Activated T-cell treated with anti-CD3 and anti-CD28 coated beads, Interleukin-2, amount 50 U/mL, for 72 hours (primary cell): ENCODE results near the gene SDHA. TPM values are rescaled to one million over a fixed set of nuclear protein-coding genes. Genes with fewer than 3 reads are reported as not detected.

Source experiments
- ATAC-seq, 2 donors: fragments of 150-1000 bp; cut with Tn5 transposase; replicated peaks in 1 of 2; 2 replicates each; pipeline ENCODE4 v1.10.0; 2021; ENCODE audit warnings: moderate library complexity in 2 of 2, mild to moderate bottlenecking in 1 of 2
- DNase-seq, 2 donors: peaks; one replicate each; pipeline ENCODE4 v3.0.0; 2021 to 2022; ENCODE audit warnings: mixed read lengths in 1 of 2
- H3K27ac Mint-ChIP-seq: one replicate; pipeline ENCODE4 v1.8.0; 2022; ENCODE audit warnings: mild to moderate bottlenecking, moderate library complexity, mixed read lengths
- H3K27me3 Mint-ChIP-seq: one replicate; pipeline ENCODE4 v1.8.0; 2022; ENCODE audit warnings: low read depth, mixed read lengths
- H3K36me3 Mint-ChIP-seq, 2 donors: one replicate each; pipeline ENCODE4 v1.8.0; 2022; ENCODE audit warnings: mixed read lengths in 2 of 2, mild to moderate bottlenecking in 1 of 2; ENCODE audit not compliant: insufficient read depth in 2 of 2
- H3K4me1 Mint-ChIP-seq: one replicate; pipeline ENCODE4 v1.8.0; 2022; ENCODE audit warnings: low read depth, mixed read lengths
- H3K4me3 Mint-ChIP-seq, 2 donors: one replicate each; pipeline ENCODE4 v1.8.0; 2022; ENCODE audit warnings: mild to moderate bottlenecking in 2 of 2, mixed read lengths in 2 of 2, moderate library complexity in 2 of 2
- H3K9me3 Mint-ChIP-seq, 2 donors: one replicate each; pipeline ENCODE4 v1.8.0; 2022; ENCODE audit warnings: mixed read lengths in 2 of 2
- total RNA-seq, 2 donors: library from RNA; stranded (reverse); gene quantifications; one replicate each; pipeline ENCODE4 v1.2.3, GENCODE V29; 2022

The SDHA gene
- total RNA-seq, 2 donors from 2014 or later: 143 to 144 TPM

DNA sequence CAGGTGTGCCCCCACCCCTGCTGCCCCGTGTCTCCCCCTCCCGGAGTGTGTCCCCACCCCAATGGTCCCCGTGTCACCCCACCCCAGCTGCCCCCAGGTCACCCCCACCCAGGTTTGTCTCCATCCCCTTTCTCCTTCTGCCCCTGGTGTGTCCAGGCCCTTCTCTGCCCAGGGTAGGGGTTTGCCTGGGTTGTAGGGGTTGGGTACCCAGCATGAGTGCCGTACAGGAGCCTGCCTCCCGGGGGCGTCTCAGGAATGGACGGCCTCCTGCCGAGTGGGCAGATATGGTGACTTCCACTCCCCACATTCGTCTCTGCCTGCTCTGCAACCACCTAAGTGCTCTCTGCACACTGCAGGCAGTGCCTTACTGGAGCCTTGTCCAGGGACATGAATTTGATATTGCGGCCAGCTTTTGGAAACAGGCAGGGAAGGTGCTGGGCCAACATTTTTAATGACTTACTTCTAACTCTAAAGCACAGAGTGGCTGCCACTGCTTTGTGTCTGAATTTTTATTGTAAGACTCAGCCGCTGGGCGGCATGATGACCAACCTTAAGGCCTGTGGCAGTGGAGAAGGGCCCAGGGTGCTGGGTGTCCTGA, 20.1 kb upstream of the SDHA start:
- no peaks in the 10 kb centered on the region for H3K27me3 Mint-ChIP-seq
- H3K36me3 Mint-ChIP-seq: no peaks in the 10 kb centered on the region
- no peak overlapping the region for H3K27ac Mint-ChIP-seq
- no peak for DNase-seq
- no peaks in the 10 kb centered on the region for H3K4me1 Mint-ChIP-seq
- ATAC-seq: peak in 1 of 2 donors; percentile 25
- H3K4me3 Mint-ChIP-seq: no peak overlapping the region
- no peaks in the 10 kb centered on the region for H3K9me3 Mint-ChIP-seq

DNA sequence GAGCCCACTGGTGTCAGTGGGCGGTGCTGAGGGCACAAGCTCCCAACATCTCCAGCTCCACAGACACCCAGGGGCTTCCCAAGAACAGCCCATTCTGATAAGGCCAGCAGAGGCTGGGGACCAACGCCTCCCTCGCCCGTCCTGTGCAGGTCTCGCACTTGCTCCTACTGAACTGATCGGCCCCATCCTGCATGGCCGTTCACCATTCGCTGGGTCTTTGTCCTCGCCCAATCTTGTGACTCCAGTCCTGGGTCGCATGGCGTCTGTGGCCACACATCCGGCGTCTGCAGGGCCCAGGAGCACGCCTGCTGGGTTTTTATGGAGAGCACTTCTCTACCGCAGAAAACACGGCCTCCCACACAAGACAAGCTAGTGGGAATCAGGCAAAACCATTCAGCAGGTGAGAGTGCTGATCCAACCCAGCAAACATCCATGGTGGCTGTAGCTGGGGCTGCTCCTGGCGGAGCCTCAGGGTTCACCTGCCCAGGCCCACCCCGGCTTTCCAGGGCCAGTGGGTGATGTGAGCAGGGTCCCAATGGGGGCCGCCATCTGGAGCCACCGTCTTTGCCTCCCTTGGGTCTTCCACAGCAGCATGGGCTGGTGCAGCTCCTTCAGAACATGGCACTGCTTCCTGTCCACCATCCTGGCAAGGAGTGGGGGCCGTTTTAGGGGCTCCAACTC, 19.5 kb upstream of the SDHA start:
- DNase-seq (no peak), ATAC-seq (no peak)
- Mint-ChIP-seq H3K27me3 (no peaks in the 10 kb centered on the region), H3K9me3 (no peaks in the 10 kb centered on the region), H3K4me1 (no peaks in the 10 kb centered on the region), H3K36me3 (no peaks in the 10 kb centered on the region), H3K27ac (no peak overlapping the region), H3K4me3 (no peak overlapping the region)

DNA sequence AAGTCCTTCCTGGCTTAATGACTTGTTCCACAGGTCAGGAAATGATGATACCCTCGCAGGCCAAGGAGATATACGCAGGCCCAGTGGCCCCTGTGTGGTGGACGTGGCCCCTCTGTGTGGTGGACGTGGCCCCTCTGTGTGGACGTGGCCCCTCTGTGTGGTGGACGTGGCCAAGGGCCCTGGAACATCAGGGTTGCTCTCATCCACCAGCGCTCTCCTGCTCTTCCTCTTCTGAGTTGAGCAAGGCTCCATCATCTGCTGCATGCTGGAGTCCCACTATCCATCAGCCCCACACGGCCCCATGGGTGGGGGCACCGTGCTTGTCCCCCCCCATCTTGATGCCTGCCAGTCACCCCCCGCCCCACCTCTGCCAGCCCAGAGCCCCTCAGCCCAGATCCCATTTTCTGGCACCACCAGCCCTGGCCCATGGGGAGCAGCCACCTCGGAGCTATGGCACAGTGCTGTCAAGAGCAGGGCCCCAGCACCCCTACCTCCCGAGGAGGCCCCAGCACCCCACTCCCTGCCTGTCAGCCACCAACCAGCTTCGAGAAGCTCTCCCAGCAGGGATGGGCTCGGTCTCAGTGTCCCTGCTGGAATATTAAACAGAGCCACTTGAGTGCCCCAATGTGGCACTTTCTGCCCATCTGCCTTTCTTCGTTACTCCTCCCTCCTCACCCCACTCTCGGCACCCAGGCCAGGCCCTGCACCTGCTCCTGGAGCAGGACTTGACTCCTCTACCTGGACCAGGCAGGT, 18.7 kb upstream of the SDHA start:
- no peak overlapping the region for H3K4me3 Mint-ChIP-seq
- H3K9me3 Mint-ChIP-seq: no peaks in the 10 kb centered on the region
- H3K27ac Mint-ChIP-seq: no peak overlapping the region

DNA sequence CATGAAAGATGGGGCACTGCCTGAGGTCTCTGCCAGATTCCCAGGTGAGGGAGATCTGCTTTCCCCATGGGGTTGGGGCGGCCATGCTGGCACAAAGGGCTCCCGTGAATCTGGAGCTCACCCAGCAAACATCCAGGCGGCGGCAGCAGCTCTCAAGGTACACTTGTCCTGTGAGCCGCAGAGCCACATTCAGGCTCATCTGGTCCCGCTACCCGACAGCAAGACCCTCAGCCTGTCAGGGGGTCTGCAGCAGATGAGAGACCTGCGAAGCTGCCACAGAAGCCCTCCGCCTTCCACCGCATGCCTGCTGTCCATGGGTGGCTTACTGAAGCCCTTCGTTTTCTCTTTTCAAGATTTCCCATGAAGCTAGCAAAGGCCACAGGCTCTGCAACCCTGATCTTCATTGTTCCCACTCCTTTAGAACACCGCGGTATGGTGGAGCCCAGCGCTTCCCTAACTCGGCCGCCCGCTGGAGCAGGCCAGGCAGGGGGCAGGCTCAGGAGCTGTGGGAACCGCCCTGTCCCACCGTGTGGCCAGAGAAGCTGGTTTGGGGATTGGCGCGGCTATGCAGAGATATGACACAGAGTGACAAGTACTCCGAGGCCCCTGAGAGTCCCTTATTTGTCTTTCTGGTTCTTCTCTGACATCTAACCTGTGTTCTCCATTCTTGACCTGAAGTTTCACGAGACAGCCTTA, 18.0 kb upstream of the SDHA start:
- H3K36me3 Mint-ChIP-seq: peaks cover 2 to 6% of the 10 kb centered on the region in 2 donors
- no peaks in the 10 kb centered on the region for H3K4me1 Mint-ChIP-seq
- no peaks in the 10 kb centered on the region for H3K9me3 Mint-ChIP-seq
- no peak overlapping the region for H3K27ac Mint-ChIP-seq
- DNase-seq: no peak
- no peaks in the 10 kb centered on the region for H3K27me3 Mint-ChIP-seq
- no peak for ATAC-seq
- no peak overlapping the region for H3K4me3 Mint-ChIP-seq

More for the DNA sequence above, 18.7 kb upstream of the SDHA start:
- H3K27me3 Mint-ChIP-seq: no peaks in the 10 kb centered on the region
- peaks cover 0 to under 1% of the 10 kb centered on the region in 2 donors for H3K36me3 Mint-ChIP-seq
- ATAC-seq: no peak
- no peaks in the 10 kb centered on the region for H3K4me1 Mint-ChIP-seq
- no peak for DNase-seq

DNA sequence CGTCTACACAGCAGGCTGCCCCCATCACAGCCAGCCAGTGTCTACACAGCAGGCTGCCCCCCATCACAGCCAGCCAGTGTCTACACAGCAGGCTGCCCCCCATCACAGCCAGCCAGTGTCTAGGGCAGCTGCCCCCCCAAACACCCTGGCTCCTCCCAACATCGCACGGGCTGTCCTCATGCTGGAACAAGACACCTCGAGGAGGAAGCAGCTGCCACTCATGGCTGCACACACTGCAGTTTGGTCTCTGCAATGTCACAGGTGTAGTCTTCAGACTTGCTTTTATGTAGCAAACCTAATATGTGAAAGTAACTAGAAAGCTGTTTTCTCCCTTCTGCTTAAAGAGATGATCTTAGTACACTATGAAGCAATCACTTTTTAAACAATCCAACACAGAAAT, 17.1 kb upstream of the SDHA start:
- H3K27ac Mint-ChIP-seq: no peak overlapping the region
- H3K4me1 Mint-ChIP-seq: no peaks in the 10 kb centered on the region
- H3K27me3 Mint-ChIP-seq: no peaks in the 10 kb centered on the region
- H3K4me3 Mint-ChIP-seq: no peak overlapping the region
- H3K36me3 Mint-ChIP-seq: peaks cover 3 to 14% of the 10 kb centered on the region in 2 donors
- no peak for ATAC-seq
- DNase-seq: no peak
- no peaks in the 10 kb centered on the region for H3K9me3 Mint-ChIP-seq

DNA sequence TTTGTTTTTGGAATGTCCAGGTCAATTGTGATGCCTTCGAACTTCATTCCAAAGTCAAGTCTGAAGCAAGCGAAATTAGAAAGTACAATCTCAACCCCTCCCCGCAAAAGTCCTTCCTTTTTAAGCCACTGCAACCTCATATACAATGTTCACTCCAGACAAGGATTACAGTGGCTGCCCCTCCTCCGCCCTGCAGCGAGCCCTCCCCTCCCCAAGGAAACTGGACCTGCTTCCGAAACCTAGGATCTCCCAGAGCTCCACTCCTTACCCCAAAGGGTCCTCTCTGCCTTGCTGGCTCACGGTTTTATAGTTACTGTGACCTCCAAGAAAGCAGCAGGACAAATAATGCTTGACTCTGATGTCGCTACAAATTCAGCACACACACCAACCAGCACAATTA, 16.4 kb upstream of the SDHA start:
- Mint-ChIP-seq H3K36me3 (peaks cover 3 to 14% of the 10 kb centered on the region in 2 donors), H3K9me3 (no peaks in the 10 kb centered on the region), H3K4me3 (no peak overlapping the region), H3K27ac (no peak overlapping the region), H3K4me1 (no peaks in the 10 kb centered on the region), H3K27me3 (no peaks in the 10 kb centered on the region)
- DNase-seq (no peak), ATAC-seq (no peak)

DNA sequence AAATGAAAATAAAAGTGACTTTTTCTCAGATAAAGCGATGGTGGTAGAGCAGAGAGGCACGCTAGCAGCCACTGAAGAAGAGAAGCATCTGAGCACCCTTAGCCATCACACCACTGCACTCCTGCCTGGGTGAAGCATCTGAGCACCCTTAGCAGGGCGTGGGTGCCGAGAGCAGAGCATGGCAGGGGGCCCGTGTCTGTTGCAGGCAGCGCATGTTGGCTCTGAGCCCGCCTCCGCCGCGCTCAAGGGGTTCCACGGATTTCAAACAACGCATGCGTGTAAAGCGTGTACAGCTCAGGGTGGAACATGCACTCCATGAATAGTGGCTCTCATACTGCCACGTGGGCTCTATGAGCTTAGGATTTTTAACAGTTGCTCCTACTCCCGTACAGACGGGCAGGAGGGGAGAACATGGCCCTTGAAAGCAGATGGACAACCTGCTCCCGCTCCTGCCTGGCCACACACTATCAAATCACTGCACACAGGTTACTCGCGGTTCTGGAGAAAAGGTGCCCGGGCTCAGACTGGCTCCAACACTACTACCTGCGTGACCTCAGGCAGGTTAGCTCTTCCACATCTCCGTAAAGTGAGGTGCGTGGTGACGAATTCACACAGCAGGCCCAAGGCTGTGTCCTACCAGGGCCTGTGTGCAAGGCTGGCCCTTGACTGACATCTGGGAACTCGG, 14.7 kb upstream of the SDHA start:
- Mint-ChIP-seq H3K36me3 (peaks cover 7 to 21% of the 10 kb centered on the region in 2 donors), H3K4me3 (no peak overlapping the region), H3K9me3 (no peaks in the 10 kb centered on the region), H3K27me3 (no peaks in the 10 kb centered on the region), H3K4me1 (no peaks in the 10 kb centered on the region), H3K27ac (no peak overlapping the region)
- DNase-seq (no peak), ATAC-seq (no peak)

DNA sequence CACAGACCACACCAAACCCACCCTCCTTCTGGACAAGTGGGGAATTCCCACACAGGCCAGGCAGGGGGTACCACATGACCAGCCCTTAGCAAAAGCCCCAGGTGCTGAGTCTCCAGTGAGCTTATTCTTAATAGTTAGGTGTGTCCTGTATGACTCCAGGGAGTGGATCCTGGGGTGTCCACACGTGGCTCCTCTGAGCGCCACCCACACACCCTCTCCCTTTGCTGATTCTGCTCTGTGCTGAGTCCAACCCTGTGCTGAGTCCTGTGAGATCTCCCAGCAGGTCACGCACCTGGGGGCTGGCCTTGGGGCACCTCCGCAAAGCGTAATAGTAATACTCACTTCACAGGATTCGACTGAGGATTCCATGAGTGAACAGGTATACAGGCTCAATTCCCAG, 14.1 kb upstream of the SDHA start:
- ATAC-seq (no peak), DNase-seq (no peak)
- no peak overlapping the region for H3K4me3 Mint-ChIP-seq
- no peaks in the 10 kb centered on the region for H3K4me1 Mint-ChIP-seq
- peaks cover 7 to 21% of the 10 kb centered on the region in 2 donors for H3K36me3 Mint-ChIP-seq
- H3K27me3 Mint-ChIP-seq: no peaks in the 10 kb centered on the region
- no peak overlapping the region for H3K27ac Mint-ChIP-seq
- no peaks in the 10 kb centered on the region for H3K9me3 Mint-ChIP-seq

DNA sequence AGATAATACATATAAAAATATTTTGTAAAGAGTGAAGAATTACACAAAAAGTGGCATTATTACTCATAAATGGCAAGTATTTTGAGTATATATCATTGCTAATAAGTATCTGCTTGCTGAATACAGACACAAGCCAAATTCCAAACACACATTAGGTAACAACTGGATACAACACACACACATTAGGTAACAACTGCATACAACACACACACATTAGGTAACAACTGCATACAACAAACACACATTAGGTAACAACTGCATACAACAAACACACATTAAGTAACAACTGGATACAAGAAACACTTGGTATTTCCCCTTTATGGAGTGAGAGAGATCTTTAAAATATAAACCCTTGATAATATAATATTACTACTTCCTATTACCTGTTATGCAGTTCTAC, 13.7 kb upstream of the SDHA start:
- Mint-ChIP-seq H3K36me3 (peaks cover 7 to 21% of the 10 kb centered on the region in 2 donors), H3K4me1 (peaks cover under 1% of the 10 kb centered on the region), H3K27ac (no peak overlapping the region), H3K4me3 (no peak overlapping the region), H3K9me3 (no peaks in the 10 kb centered on the region), H3K27me3 (no peaks in the 10 kb centered on the region)
- ATAC-seq (no peak), DNase-seq (no peak)

DNA sequence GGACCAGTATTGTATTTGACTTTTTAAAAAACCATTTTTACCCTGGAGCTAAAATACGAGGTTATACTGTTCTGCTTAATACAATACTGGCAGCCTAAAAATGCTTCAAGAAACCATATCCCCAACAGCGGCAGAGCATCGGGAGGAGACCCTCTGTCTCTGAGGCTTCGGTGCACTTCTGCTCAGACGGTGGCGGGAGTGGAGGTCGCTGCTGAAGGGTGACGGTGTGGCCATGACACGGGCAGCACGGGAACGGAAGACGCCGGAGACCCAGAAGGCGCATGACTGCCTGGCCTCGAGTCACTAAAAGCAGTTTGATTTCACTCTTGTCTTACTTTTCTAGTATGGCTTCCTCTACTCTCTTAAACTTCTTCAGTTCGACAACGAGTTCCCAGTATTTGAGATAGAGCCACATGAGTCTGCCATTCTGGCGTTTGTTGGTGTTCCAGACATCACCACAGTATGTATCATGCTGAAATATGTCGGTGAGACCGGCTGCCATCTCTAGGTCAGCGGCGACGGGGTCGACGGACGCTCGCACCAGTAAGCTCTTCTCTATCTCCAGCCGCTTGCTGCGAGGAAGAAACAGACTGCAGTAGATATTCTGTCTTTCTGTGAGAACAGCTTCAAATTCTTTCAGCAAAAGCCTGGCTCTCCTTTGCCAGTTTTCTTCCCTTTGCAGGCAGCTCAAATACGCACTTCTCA, 13.0 kb upstream of the SDHA start:
- Mint-ChIP-seq H3K36me3 (peaks cover 7 to 21% of the 10 kb centered on the region in 2 donors), H3K27me3 (no peaks in the 10 kb centered on the region), H3K27ac (no peak overlapping the region), H3K9me3 (no peaks in the 10 kb centered on the region), H3K4me1 (peaks cover 7% of the 10 kb centered on the region), H3K4me3 (no peak overlapping the region)
- no peak for DNase-seq
- no peak for ATAC-seq

DNA sequence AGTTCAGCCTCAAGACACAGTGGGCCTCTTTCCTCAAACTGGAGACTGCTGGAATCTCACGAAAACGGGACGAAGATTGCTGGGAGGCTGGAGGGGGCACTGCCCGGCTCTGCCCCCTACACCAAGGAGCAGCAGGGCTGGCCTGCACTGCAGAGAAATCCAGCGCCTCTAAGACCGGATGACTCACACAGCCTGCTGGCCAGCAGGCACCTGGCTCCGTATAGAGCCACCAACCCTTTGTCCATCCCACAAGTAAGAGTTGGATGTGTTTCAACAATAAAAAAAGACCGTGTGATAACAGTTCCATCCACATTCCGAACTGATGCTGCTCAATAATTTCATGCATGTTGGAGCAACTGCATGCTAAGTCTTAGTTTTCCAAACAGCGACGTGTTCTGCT, 11.7 kb upstream of the SDHA start:
- ATAC-seq (no peak), DNase-seq (no peak)
- Mint-ChIP-seq H3K9me3 (no peaks in the 10 kb centered on the region), H3K36me3 (peaks cover 7 to 21% of the 10 kb centered on the region in 2 donors), H3K27ac (no peak overlapping the region), H3K4me1 (peaks cover 12% of the 10 kb centered on the region), H3K27me3 (no peaks in the 10 kb centered on the region), H3K4me3 (no peak overlapping the region)

DNA sequence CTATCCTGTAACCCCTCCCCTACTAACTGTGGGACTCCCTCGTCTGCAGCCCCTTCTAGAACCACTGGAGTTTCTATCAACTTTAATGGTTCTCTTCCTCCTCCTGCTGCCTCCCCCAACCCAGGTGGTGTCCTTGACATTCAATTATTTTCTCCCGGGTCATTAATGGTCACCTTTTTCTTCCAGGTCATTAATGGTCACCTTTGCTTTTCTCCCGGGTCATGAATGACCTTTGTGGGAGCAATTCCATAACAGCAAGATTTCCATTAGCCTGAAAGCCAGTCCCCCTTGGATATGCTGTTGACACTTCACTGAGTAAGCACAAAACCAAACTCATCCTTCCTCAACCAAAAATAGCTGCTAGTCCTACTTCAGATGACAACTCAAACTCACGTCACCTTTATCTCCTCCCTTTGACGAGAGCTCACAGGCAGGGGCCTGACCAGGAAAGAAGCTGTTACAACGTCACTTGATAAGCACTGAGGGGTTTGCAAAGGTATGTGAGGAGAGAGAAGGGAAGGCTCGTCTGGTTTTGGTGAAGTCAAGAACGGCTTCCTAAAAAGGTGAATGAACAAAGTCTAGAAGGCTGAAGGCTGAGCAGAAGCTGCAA, 11.1 kb upstream of the SDHA start:
- Mint-ChIP-seq H3K9me3 (no peaks in the 10 kb centered on the region), H3K27me3 (no peaks in the 10 kb centered on the region), H3K27ac (no peak overlapping the region), H3K4me3 (no peak overlapping the region), H3K4me1 (peaks cover 12% of the 10 kb centered on the region), H3K36me3 (peaks cover 7 to 21% of the 10 kb centered on the region in 2 donors)
- DNase-seq: no peak
- no peak for ATAC-seq
